Panc1 (cell line): Measurements from ENCODE around the gene USP6NL. TPM values are rescaled to one million over a fixed set of nuclear protein-coding genes. Genes with fewer than 3 reads are reported as not detected.

ENCODE experiments used
- ATAC-seq: fragments of 200-7000 bp; cut with Tn5 transposase; 2 replicates; pipeline ENCODE4 v1.9.1; 2020; ENCODE audit warnings: mild to moderate bottlenecking, moderate library complexity
- BruUV-seq: library from RNA; stranded (reverse); fragments of 400-500 nt; replicated peaks from 2 replicates; lab custom pipeline; 2021; lab: Mats Ljungman, UMichigan
- CTCF ChIA-PET: fragments of 300-600 bp; sonication (Branson Sonifier 250); formaldehyde crosslinking; loops from one replicate; lab custom pipeline; 2022; ENCODE audit warnings: antibody characterized with exemption; lab: Charles Lee
- POLR2A ChIA-PET: fragments of 300-600 bp; sonication (Branson Sonifier 250); formaldehyde crosslinking; loops from one replicate; lab custom pipeline; 2022; ENCODE audit warnings: antibody characterized with exemption; lab: Charles Lee
- DNase-seq: peaks from one replicate; pipeline ENCODE4 v3.0.0-alpha.2; 2010; ENCODE audit warnings: low read depth, low spot score
- H3K27ac ChIP-seq: 2 replicates; pipeline ENCODE4 v1.5.1; 2011; ENCODE audit warnings: mild to moderate bottlenecking, low read length, inconsistent platforms
- H3K27me3 ChIP-seq: fragments of 200-500 bp; sonication (Bioruptor generic); 2 replicates; pipeline ENCODE4 v1.6.0; 2014; ENCODE audit warnings: low read length, inconsistent platforms; ENCODE audit not compliant: control insufficient read depth, insufficient read depth
- H3K36me3 ChIP-seq: fragments of 200-500 bp; sonication (Bioruptor generic); 2 replicates; pipeline ENCODE4 v1.5.1; 2014; ENCODE audit warnings: inconsistent platforms, mild to moderate bottlenecking, low read length, moderate library complexity; ENCODE audit not compliant: control insufficient read depth, insufficient read depth
- H3K4me1 ChIP-seq: 2 replicates; pipeline ENCODE4 v1.5.1; 2011; ENCODE audit warnings: inconsistent platforms, mild to moderate bottlenecking, low read length, moderate library complexity; ENCODE audit not compliant: control insufficient read depth, insufficient read depth
- H3K4me3 ChIP-seq, 2 experiments: 2 replicates each; pipeline ENCODE4 v1.5.1; 2011 to 2012; ENCODE audit warnings: low read depth in 2 of 2, low read length in 2 of 2, mild to moderate bottlenecking in 2 of 2, inconsistent platforms in 1 of 2, moderate library complexity in 1 of 2
- H3K9me3 ChIP-seq: fragments of 200-500 bp; sonication (Bioruptor generic); 2 replicates; pipeline ENCODE4 v1.5.1; 2014; ENCODE audit warnings: low read depth, mild to moderate bottlenecking, inconsistent platforms, low read length, moderate library complexity; ENCODE audit not compliant: control insufficient read depth, insufficient read depth
- CTCF ChIP-seq: fragments of 450-650 bp; IDR thresholded peaks from 2 replicates; pipeline ENCODE4 v1.5.1; 2017; ENCODE audit warnings: mild to moderate bottlenecking
- POLR2AphosphoS5 ChIP-seq: IDR thresholded peaks from 2 replicates; pipeline ENCODE4 v1.6.1; 2012; ENCODE audit warnings: mild to moderate bottlenecking, low read depth, low read length, moderate library complexity
- SIN3A ChIP-seq: IDR thresholded peaks from 2 replicates; pipeline ENCODE4 v1.6.1; 2012; ENCODE audit warnings: low read depth, mild to moderate bottlenecking, low read length, moderate library complexity, borderline replicate concordance; ENCODE audit not compliant: insufficient read depth
- TCF7L2 ChIP-seq: IDR thresholded peaks from 2 replicates; pipeline ENCODE4 v1.6.1; 2011; ENCODE audit warnings: mild to moderate bottlenecking, low read depth, low read length, inconsistent platforms
- in situ Hi-C: cut with HindIII; loops from 2 replicates; pipeline ENCODE4 v1.10.0; 2016; ENCODE audit warnings: low sequenced_read_pairs, low pct_unique_long_range_greater_than_20kb
- intact Hi-C: fragments of 100-400 bp; cut with micrococcal nuclease; formaldehyde crosslinking; loops from one replicate; pipeline ENCODE4 v1.10.0; 2022; ENCODE audit not compliant: unreplicated experiment
- total RNA-seq: library from RNA; stranded (reverse); gene quantifications from one replicate; pipeline ENCODE4 v1.2.1, GENCODE V29; 2021; ENCODE audit not compliant: unreplicated experiment
- TF ChIP-seq, protein P1 (sequence below), 2 experiments: IDR thresholded peaks; 2 replicates each; pipeline ENCODE4 v1.6.1; 2011 to 2012; ENCODE audit warnings: low read depth in 2 of 2, control low read depth in 1 of 2, low read length in 1 of 2, mild to moderate bottlenecking in 1 of 2, moderate library complexity in 1 of 2; ENCODE audit not compliant: insufficient read depth in 1 of 2

Gene USP6NL
- total RNA-seq, 1 experiment from 2014 or later = 13.9 TPM

- intact Hi-C loops (no loop called here), in situ Hi-C loops (no loop called here)
- POLR2A ChIA-PET = no interaction called here
- ATAC-seq (no peak), DNase-seq (no peak)
- H3K27me3 ChIP-seq = no peaks in the 10 kb centered on the region
- no peak for TF ChIP-seq POLR2AphosphoS5
- TF ChIP-seq, protein P1, sequence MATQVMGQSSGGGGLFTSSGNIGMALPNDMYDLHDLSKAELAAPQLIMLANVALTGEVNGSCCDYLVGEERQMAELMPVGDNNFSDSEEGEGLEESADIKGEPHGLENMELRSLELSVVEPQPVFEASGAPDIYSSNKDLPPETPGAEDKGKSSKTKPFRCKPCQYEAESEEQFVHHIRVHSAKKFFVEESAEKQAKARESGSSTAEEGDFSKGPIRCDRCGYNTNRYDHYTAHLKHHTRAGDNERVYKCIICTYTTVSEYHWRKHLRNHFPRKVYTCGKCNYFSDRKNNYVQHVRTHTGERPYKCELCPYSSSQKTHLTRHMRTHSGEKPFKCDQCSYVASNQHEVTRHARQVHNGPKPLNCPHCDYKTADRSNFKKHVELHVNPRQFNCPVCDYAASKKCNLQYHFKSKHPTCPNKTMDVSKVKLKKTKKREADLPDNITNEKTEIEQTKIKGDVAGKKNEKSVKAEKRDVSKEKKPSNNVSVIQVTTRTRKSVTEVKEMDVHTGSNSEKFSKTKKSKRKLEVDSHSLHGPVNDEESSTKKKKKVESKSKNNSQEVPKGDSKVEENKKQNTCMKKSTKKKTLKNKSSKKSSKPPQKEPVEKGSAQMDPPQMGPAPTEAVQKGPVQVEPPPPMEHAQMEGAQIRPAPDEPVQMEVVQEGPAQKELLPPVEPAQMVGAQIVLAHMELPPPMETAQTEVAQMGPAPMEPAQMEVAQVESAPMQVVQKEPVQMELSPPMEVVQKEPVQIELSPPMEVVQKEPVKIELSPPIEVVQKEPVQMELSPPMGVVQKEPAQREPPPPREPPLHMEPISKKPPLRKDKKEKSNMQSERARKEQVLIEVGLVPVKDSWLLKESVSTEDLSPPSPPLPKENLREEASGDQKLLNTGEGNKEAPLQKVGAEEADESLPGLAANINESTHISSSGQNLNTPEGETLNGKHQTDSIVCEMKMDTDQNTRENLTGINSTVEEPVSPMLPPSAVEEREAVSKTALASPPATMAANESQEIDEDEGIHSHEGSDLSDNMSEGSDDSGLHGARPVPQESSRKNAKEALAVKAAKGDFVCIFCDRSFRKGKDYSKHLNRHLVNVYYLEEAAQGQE (IDR thresholded peaks at IDR 0.05; ENCODE audit: insufficient read depth in 1 of 2, low read depth in 2 of 2, low read length in 1 of 2) = no peak
- TF ChIP-seq CTCF = no peak
- no peak for TF ChIP-seq SIN3A
- no peak for TF ChIP-seq TCF7L2
- CTCF ChIA-PET = interaction anchor here (0.9 kb wide), 1 partner anchor 122 kb away, joined by 7 read pairs; no protein-coding TSS in a partner anchor
- no peaks in the 10 kb centered on the region; the same call in 1 of the 2 replicates for H3K4me1 ChIP-seq
- no peak overlapping the region for H3K4me3 ChIP-seq
- no peaks in the 10 kb centered on the region for H3K36me3 ChIP-seq
- H3K9me3 ChIP-seq = no peaks in the 10 kb centered on the region
- BruUV-seq = no TSS peak
- no peak overlapping the region for H3K27ac ChIP-seq
Observed at GRCh38 chr10:11530806-11531205, 80.6 kb downstream of the USP6NL start.

GRCh38 chr10:11529276-11529903 is 82.1 kb downstream of the USP6NL start:
- H3K4me1 ChIP-seq = no peaks in the 10 kb centered on the region; the same call in 1 of the 2 replicates
- intact Hi-C loops = no loop called here
- DNase-seq (no peak), ATAC-seq (no peak)
- H3K4me3 ChIP-seq = no peak overlapping the region
- no peaks in the 10 kb centered on the region for H3K27me3 ChIP-seq
- no peaks in the 10 kb centered on the region for H3K9me3 ChIP-seq
- H3K27ac ChIP-seq = no peak overlapping the region
- no peaks in the 10 kb centered on the region; the same call in 1 of the 2 replicates for H3K36me3 ChIP-seq
- ChIA-PET POLR2A (no interaction called here), CTCF (no interaction called here)
- no TSS peak for BruUV-seq
- in situ Hi-C loops = no loop called here
- no peak for TF ChIP-seq TCF7L2
- TF ChIP-seq, protein P1 (IDR thresholded peaks at IDR 0.05; ENCODE audit: insufficient read depth in 1 of 2, low read depth in 2 of 2, low read length in 1 of 2) = no peak
- TF ChIP-seq CTCF = no peak
- no peak for TF ChIP-seq SIN3A
- no peak for TF ChIP-seq POLR2AphosphoS5
